ENCODE results near the gene CA6.

DNA sequence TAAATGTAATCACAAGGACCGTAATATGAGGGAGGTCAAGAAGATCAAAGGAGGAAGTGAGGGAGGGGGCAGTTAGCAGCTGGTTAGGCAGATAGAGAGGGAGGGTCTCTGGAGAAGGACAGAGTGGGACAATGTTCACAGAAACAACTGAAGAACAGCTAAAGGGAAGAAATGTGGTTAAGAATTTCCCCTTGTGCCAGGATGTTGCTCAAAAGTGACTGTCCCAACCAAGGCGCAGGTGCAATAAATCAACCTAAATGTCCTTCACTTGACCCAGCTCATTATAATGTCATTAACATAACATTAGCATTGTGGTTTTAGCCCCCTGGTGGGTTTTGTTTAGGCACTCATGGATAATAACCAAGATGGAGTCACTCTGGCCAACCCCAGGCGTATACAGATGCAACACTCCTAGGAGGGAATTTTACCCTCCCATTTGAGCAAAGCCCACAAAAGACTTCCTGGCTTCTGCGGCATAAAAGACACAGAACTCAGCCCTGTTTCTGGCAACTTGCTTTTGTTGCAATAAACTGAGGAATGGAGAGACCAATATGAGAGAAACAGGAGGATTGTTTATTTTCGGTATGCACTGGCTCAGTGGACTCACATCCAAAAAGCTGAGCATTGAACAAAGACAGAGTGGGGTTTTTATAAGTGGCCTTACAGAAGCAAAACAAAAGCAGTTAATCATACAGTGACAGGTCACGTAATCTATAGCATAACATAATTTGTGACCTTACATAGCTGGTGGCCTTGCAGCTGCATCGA is 7.3 kb upstream of the CA6 start:
- TF ChIP-seq ZNF274 (IDR thresholded peaks at IDR 0.05; ENCODE audit: low read depth, low read length) (no peak), YY1 (IDR thresholded peaks at IDR 0.05; ENCODE audit: insufficient read depth, insufficient read length) (no peak), SUZ12 (IDR thresholded peaks at IDR 0.05; ENCODE audit: extremely low read depth, insufficient read depth, insufficient read length) (no peak)
